ENCODE data around the gene IFNL1.

DNA sequence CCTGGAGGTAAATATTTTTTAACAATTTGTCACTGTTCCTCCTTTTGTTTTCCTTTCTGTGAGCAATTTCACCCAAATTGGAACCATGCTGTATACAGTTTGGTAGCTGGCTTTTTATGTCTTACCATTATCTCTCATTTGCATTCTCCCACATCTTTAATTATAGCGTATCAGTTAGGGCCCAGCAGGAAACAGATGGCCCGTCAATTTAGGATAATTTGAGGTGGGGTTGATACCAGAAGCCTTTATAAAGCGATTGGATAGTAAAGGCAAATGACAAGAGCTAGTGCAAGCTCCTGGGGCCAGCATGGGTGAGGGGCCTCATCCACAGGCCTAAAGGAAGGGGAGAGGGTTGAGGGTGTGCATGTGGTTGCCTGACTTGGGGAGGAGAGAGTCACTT lies 43.7 kb upstream of the IFNL1 start:
- TF ChIP-seq, protein P1, sequence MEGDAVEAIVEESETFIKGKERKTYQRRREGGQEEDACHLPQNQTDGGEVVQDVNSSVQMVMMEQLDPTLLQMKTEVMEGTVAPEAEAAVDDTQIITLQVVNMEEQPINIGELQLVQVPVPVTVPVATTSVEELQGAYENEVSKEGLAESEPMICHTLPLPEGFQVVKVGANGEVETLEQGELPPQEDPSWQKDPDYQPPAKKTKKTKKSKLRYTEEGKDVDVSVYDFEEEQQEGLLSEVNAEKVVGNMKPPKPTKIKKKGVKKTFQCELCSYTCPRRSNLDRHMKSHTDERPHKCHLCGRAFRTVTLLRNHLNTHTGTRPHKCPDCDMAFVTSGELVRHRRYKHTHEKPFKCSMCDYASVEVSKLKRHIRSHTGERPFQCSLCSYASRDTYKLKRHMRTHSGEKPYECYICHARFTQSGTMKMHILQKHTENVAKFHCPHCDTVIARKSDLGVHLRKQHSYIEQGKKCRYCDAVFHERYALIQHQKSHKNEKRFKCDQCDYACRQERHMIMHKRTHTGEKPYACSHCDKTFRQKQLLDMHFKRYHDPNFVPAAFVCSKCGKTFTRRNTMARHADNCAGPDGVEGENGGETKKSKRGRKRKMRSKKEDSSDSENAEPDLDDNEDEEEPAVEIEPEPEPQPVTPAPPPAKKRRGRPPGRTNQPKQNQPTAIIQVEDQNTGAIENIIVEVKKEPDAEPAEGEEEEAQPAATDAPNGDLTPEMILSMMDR (IDR thresholded peaks at IDR 0.05) = no peak
- no peak for TF ChIP-seq EP300 (IDR thresholded peaks at IDR 0.05)
- no peak for TF ChIP-seq POLR2A (IDR thresholded peaks at IDR 0.05)

Data from ovary (tissue), 3 donors.